Esophagus muscularis mucosa (tissue), 4 donors: ENCODE results near the gene TMSB10.

Experiments
- EP300 ChIP-seq: sonication (generic); formaldehyde crosslinking; IDR thresholded peaks from one replicate; pipeline ENCODE4 v1.6.1; 2017; ENCODE audit warnings: antibody characterized with exemption
- POLR2A ChIP-seq: fragments of 450-650 bp; IDR thresholded peaks from one replicate; pipeline ENCODE4 v1.6.1; 2017; ENCODE audit warnings: antibody characterized with exemption, moderate library complexity, mild to moderate bottlenecking, low read depth
- POLR2AphosphoS5 ChIP-seq, 2 donors: sonication (generic); formaldehyde crosslinking; IDR thresholded peaks; one replicate each; pipeline ENCODE4 v1.6.1; 2017; ENCODE audit warnings: antibody characterized with exemption in 2 of 2
- TF ChIP-seq, protein P1 (sequence below), 3 experiments: fragments of 200-600 bp in 2 of 3; fragments of 450-650 bp in 1 of 3; sonication (generic) in 2 of 3; IDR thresholded peaks; one replicate each; pipeline ENCODE4 v1.5.1; 2017 to 2019; ENCODE audit warnings: antibody characterized with exemption in 3 of 3, mild to moderate bottlenecking in 2 of 3, moderate library complexity in 1 of 3

DNA sequence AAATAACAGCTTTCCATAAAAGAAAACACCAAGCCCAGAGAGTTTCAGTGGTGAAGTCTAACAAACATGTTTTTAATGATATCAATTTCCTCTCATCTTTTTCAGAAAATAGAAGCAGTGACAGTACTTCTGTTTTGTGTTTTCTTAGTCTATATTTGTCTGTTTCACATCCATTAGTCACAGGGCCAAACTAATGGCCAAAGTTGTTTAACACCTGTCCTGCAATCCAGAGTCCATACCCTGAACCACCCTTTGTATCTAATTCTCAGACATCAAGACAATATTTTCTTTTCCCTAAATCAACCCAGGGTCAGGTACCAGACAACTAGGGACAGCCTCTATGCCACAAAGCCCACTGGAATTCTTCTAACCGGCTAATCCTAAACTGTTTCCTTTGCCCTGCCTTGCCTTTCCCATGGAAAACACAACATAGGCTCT is 25.9 kb downstream of the TMSB10 start:
- TF ChIP-seq POLR2A (no peak), EP300 (no peak), POLR2AphosphoS5 (IDR thresholded peaks at IDR 0.05) (no peak)
- TF ChIP-seq, protein P1, sequence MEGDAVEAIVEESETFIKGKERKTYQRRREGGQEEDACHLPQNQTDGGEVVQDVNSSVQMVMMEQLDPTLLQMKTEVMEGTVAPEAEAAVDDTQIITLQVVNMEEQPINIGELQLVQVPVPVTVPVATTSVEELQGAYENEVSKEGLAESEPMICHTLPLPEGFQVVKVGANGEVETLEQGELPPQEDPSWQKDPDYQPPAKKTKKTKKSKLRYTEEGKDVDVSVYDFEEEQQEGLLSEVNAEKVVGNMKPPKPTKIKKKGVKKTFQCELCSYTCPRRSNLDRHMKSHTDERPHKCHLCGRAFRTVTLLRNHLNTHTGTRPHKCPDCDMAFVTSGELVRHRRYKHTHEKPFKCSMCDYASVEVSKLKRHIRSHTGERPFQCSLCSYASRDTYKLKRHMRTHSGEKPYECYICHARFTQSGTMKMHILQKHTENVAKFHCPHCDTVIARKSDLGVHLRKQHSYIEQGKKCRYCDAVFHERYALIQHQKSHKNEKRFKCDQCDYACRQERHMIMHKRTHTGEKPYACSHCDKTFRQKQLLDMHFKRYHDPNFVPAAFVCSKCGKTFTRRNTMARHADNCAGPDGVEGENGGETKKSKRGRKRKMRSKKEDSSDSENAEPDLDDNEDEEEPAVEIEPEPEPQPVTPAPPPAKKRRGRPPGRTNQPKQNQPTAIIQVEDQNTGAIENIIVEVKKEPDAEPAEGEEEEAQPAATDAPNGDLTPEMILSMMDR (IDR thresholded peaks at IDR 0.05) = no peak
